ENCODE measurements around the gene SLC39A2. TPM values are rescaled to one million over a fixed set of nuclear protein-coding genes. Genes with fewer than 3 reads are reported as not detected.

The SLC39A2 gene
- 0.95 TPM in 1 of 2 replicates, not detected in the other for total RNA-seq

GRCh38 chr14:20998674-20999366 is at the start of gene SLC39A2:
SLC39A2 (plus strand) TSS chr14:20999293; CDS start chr14:20999447, 154 bp downstream.

GRCh38 chr14:20954736-20955537 is 44.2 kb upstream of the SLC39A2 start, which contains the start of gene RNASE2:
RNASE2 (plus strand) TSS chr14:20955487; CDS start chr14:20955772, 285 bp downstream.

GRCh38 chr14:20989787-20990600 is 9.1 kb upstream of the SLC39A2 start, which contains the start of gene METTL17:
METTL17 (plus strand) TSS chr14:20989980; CDS start chr14:20990003, 23 bp downstream.

GRCh38 chr14:21024585-21025370 is 25.7 kb downstream of the SLC39A2 start, which contains the start of gene NDRG2:
NDRG2 (minus strand) TSS chr14:21025061; CDS start chr14:21023315, 1,746 bp downstream.

GRCh38 chr14:21029917-21030316 is 30.8 kb downstream of the SLC39A2 start, which contains the start of gene TPPP2:
TPPP2 (plus strand) TSS chr14:21030217; CDS start chr14:21030582, 365 bp downstream.

GRCh38 chr14:21034707-21035106 is 35.6 kb downstream of the SLC39A2 start, which contains the start of gene RNASE13:
RNASE13 (minus strand) TSS chr14:21034807; CDS start chr14:21034288, 519 bp downstream.

GRCh38 chr14:21041676-21042433 is 42.8 kb downstream of the SLC39A2 start, which contains the start of gene RNASE7:
RNASE7 (plus strand) TSS chr14:21042362; CDS start chr14:21042993, 631 bp downstream.

Other genes starting within 250 kb of the SLC39A2 start
- gene EDDM3B, start 230.9 kb upstream of the SLC39A2 start, total RNA-seq: not detected in 2 replicates
- gene RNASE6, start 218.0 kb upstream of the SLC39A2 start, total RNA-seq: not detected in 2 replicates
- gene RNASE1, start 196.4 kb upstream of the SLC39A2 start, total RNA-seq: 0.16 TPM in 1 of 2 replicates, not detected in the other
- gene RNASE3, start 107.9 kb upstream of the SLC39A2 start, total RNA-seq: 0.16 TPM in 1 of 2 replicates, not detected in the other
- not detected in 2 replicates for gene RNASE2, start 43.8 kb upstream of the SLC39A2 start, total RNA-seq
- gene METTL17, start 9.3 kb upstream of the SLC39A2 start, total RNA-seq: 19.1 and 25.4 TPM in 2 replicates
- 0.52 TPM in 1 of 2 replicates, not detected in the other for gene NDRG2, start 25.8 kb downstream of the SLC39A2 start, total RNA-seq
- gene TPPP2, start 30.9 kb downstream of the SLC39A2 start, total RNA-seq: not detected in 2 replicates
- not detected in 2 replicates for gene RNASE13, start 35.5 kb downstream of the SLC39A2 start, total RNA-seq
- gene RNASE7, start 43.1 kb downstream of the SLC39A2 start, total RNA-seq: not detected in 2 replicates
- gene RNASE8, start 58.5 kb downstream of the SLC39A2 start, total RNA-seq: not detected in 2 replicates
- 37.4 and 40.5 TPM in 2 replicates for gene ARHGEF40, start 71.0 kb downstream of the SLC39A2 start, total RNA-seq
- gene ZNF219, start 99.4 kb downstream of the SLC39A2 start, total RNA-seq: 0.63 and 1.1 TPM in 2 replicates
- not detected in 2 replicates for gene TMEM253, start 101.8 kb downstream of the SLC39A2 start, total RNA-seq
- gene OR5AU1, start 156.8 kb downstream of the SLC39A2 start, total RNA-seq: not detected in 2 replicates